ENCODE results near the gene LBP. TPM values are rescaled to one million over a fixed set of nuclear protein-coding genes. Genes with fewer than 3 reads are reported as not detected.

LBP gene
- total RNA-seq, 1 experiment from 2014 or later = 0.52 TPM

GRCh38 chr20:38334016-38334415, 12.3 kb upstream of the LBP start:
- Histone ChIP-seq H3K23me2 (ENCODE audit: insufficient read length, low read depth, low read length, poor library complexity, severe bottlenecking) (no peaks in the 10 kb centered on the region), H3K79me1 (ENCODE audit: insufficient read depth, low read depth, low read length, poor library complexity, severe bottlenecking) (no peaks in the 10 kb centered on the region), H3K23ac (ENCODE audit: insufficient read length, low read depth, low read length) (no peak overlapping the region), H3K56ac (ENCODE audit: insufficient read length, low read depth, low read length) (no peak overlapping the region), H3K4ac (ENCODE audit: low read depth, low read length) (no peak overlapping the region), H3K18ac (ENCODE audit: insufficient read length, low read depth, low read length) (no peak overlapping the region), H3K27ac (ENCODE audit: insufficient read length, low read depth, low read length) (no peak overlapping the region), H2AFZ (ENCODE audit: low read length) (no peak overlapping the region), H3K9me3 (ENCODE audit: control insufficient read depth, low read depth, low read length) (no peaks in the 10 kb centered on the region), H2BK5ac (ENCODE audit: insufficient read length, low read length) (no peak overlapping the region), H2BK12ac (ENCODE audit: insufficient read length, low read depth, low read length) (no peak overlapping the region), H4K5ac (ENCODE audit: insufficient read length, low read depth, low read length) (no peak overlapping the region), H4K20me1 (ENCODE audit: control insufficient read depth, insufficient read depth, insufficient read length) (no peaks in the 10 kb centered on the region), H3K27me3 (ENCODE audit: insufficient read depth, low read length) (no peaks in the 10 kb centered on the region; the same call in 1 of the 2 replicates), H3K9ac (ENCODE audit: extremely low read depth, insufficient read length, low read length) (no peak overlapping the region), H3T11ph (ENCODE audit: low read length) (no peak overlapping the region), H2BK15ac (ENCODE audit: low read depth, low read length) (no peak overlapping the region), H4K8ac (replicated peaks; ENCODE audit: insufficient read length, low read depth, low read length) (no peak overlapping the region), H3K79me2 (ENCODE audit: insufficient read depth, low read length) (no peaks in the 10 kb centered on the region), H2AK5ac (ENCODE audit: insufficient read length, low read length) (no peak overlapping the region), H2BK20ac (ENCODE audit: low read depth, low read length, poor library complexity, severe bottlenecking) (no peak overlapping the region), H3K4me1 (ENCODE audit: insufficient read depth, low read length) (peaks cover 1% of the 10 kb centered on the region; the same call in 1 of the 2 replicates), H3K4me2 (ENCODE audit: insufficient read depth, insufficient read length, low read length) (no peak overlapping the region), H3K14ac (ENCODE audit: insufficient read depth, low read length) (no peak overlapping the region), H2BK120ac (ENCODE audit: low read depth, low read length, poor library complexity, severe bottlenecking) (no peak overlapping the region), H4K91ac (ENCODE audit: insufficient read length, low read depth, low read length) (no peak overlapping the region)
- Mint-ChIP-seq H3K4me3 (no peak overlapping the region), H3K9me3 (peaks cover 5 to 6% of the 10 kb centered on the region in 2 experiments), H3K36me3 (ENCODE audit: insufficient read depth in 1 of 3, low read depth in 3 of 3) (peaks cover 2 to 6% (median 5%) of the 10 kb centered on the region in 3 experiments; a peak in 5 of 7 replicates), H3K27me3 (ENCODE audit: low read depth) (peaks cover 9% of the 10 kb centered on the region), H3K27ac (no peak overlapping the region), H3K4me1 (peaks cover 5 to 11% of the 10 kb centered on the region in 2 experiments)
- TF ChIP-seq CTCF (conservative IDR thresholded peaks at IDR 0.05) = no peak
- DNase-seq = no peak
- WGBS (ENCODE audit: extremely low coverage, insufficient read length, low lambda C conversion rate) = no CpG with 5 or more reads among the region's 8 CpGs

Data from H9 (cell line).